GM23338 (cell line): Measurements from ENCODE around the gene VAMP7.

Experiments
- CTCF ChIP-seq, 2 experiments: fragments of 200-600 bp in 1 of 2; sonication (generic) in 1 of 2; conservative IDR thresholded peaks; 2 replicates each; pipeline versions ENCODE4 v1.5.1 to v1.6.1; 2016 to 2017; ENCODE audit warnings: antibody characterized with exemption in 2 of 2, low read depth in 2 of 2, mild to moderate bottlenecking in 2 of 2, moderate library complexity in 1 of 2
- POLR2AphosphoS5 ChIP-seq: IDR thresholded peaks from 2 replicates; pipeline ENCODE4 v1.6.1; 2016; ENCODE audit warnings: antibody characterized with exemption, low read depth

GRCh38 chrX:155864655-155865054 lies 16.5 kb upstream of the VAMP7 start:
- TF ChIP-seq CTCF (conservative IDR thresholded peaks at IDR 0.05; ENCODE audit: low read depth in 2 of 2) = peak; percentile 32 to 43
- no peak for TF ChIP-seq POLR2AphosphoS5
